ENCODE measurements around the gene CDX1.
A peak's percentile ranks its signal among the peaks of the same experiment; 100 is the strongest.

The CDX1 gene

DNA sequence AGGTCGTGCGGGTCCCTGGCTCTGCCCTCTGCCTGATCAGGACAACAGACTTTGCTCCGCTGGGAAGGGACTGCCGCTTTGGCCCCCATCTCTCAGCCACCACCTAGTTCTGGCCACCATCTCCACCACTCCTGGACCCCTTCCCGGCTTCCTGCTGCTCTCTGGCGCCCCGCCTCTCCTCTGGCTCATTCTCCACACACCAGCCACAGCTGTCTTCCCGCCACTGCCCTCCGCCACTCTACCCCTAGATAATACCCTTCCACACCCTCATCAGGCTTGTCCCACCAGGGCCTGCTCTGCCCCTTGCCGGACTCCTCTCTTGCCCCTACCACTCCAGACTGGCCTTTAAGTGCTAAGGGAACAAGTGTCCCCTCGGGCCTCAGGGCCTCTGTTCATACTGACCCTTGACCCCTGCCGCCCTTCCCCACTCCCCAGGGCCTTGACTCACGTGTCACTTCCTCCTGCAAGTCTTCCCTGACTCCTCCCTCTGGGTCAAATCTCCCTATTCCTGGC, 3.0 kb upstream of the CDX1 start:
- no peak for DNase-seq

DNA sequence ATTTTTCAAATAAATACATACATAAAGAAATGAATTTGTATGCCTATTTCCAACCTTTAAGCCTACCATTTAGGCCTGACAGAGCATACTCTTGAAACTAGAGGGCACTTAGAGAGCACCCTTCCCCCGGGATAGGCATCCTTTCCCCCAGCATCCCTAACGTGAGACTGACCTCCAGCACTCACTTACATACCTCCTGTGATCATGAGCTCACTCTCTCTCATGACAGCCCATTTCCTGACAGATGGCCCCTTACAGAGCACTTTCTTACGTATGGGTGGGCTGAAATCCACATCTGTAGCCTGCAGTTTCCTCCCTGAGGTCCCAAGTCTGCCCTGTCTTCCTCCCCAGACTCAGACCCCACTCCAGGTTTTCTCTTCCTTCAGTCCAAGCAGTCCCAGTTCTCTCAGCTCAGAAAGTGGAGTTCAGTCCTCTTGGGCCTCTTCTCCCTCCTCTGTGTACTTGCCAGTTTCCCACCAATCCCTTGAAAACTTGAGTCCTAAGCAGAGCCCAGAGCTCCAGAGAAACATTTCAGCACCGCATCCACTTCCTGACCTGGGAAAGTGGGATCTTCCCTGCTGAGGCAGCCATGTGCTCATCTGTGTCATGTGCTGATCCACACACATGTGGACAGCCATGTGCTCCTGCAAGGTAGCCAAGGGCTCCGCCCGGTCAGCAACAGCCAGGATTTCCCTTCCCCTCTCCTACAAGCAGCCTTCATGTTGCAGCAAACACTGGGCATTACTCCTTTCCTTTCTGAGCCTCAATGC, 2.2 kb upstream of the CDX1 start:
- no peak for DNase-seq

DNA sequence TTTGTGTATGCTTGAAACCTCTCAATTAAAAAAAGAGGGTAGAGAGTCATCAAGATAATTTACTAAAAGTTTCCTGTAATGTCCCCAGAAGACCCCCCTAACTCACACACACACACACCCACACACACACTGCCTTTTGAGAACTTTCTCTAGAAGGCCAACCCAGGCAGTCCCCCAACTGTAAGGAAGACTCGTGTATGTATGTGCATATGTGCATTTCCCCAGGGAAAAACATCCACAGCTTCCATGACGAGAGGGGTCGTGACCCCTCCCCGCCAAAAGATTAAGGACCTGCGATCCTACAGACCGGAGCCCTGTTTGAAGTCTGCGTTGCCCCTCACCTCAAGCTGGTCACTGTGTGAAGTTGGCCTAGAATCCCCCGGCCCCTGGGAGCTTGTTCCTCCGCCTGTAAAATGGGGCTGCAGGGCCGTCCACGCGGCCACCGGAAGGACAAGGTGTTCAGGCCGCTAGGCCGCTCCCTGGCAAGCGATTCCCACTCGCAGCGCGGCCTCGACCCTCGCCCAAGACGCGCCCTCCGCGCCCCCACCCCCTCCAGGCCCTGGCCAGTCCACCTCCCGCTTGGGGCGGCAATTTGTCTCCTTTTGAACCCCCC, 435 bp upstream of the CDX1 start:
- no peak for DNase-seq

DNA sequence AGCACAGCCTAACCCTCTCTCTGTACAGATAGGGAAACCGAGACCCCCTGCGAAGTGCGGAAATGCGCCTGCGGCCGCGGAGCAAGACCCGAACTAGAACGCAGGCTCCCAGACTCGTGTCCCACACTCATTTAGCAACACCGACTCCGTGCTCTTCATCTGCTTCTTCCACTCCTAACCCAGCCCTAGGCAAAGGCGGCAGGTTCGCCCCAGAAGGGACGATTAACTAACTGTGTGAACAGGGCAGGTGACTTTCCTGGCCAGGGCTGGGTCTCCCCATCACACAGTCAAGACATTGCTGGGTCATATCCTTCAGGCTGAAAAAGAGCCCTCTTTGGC, 903 bp downstream of the CDX1 start:
- no peak for DNase-seq

DNA sequence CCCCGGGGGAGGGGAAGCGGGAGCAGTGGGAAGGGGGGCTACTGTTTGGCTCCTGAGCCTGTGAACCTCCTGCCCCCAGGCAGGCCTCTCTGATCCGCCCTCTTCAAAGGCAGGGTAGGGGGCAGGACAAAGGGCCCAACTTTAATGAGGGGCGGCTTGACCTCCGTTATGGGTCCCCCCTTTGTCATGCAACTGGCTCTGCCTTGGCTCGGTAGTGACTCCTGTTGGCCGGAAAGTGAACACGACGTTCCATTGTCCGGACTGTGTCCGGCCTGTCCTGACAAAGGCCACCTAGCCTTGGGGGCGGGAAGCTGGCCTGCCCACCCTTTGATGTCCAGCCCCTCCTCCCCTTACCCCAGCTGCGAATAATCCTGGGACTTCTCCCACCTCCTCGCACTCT, 1.3 kb downstream of the CDX1 start:
- no peak for DNase-seq

DNA sequence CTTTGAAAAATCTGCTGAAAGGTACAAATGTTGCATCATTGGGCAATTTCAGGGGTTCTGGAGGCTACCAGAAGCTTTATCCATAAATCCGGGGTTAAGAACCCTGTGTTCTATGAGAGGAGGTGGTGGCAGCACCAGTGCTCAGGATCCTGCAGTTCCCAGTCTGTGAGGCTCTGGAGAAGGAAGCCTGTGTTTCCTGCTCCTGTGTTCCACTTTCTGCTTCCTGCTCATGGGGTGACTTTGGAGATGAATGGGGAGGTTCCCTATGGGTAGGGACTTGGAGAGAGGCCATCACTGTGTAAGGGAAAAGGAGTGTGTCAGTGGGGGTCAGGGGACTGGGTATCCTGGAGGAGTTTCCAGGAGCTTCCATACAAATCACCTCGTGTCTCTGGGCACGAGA, 2.3 kb downstream of the CDX1 start:
- no peak for DNase-seq

DNA sequence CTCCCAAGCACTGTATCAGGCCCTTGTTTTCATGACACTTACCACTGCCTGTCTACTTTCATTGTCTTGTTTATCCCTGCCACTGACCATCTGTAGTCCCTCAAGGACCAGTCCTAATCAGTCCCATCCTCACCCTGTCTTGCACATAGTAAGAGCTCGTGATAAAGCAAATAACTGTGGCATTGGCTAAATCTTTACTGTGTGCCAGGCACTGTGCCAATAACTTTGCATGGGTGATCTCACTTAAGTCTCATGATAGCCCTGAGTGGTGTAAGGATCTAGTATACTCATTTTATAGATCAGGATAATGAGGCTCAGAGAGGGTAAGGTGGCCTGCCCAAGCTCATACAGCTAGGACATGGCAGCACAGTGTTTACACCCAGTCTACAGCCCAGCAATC, 5.6 kb downstream of the CDX1 start:
- no peak for DNase-seq

DNA sequence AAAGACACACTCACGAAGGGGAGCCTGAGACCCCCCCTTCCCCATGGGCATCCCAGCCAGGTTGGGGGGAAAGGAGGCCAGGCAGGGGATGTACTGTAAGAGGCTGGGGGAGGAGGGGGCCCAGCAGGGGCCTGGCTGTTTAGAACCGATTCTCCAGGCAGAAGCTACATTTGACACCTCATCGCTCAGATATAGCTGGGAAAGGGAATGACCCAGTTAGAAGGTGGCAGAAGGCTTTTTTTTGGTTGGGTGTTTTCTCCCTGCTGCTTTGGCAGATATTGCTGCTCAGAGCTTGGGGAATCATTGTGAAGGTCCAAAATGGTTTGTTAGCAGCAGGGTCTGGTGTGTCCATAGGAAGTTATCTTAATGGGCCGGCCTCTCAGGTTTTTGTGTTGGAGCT, 6.0 kb downstream of the CDX1 start:
- no peak for DNase-seq

DNA sequence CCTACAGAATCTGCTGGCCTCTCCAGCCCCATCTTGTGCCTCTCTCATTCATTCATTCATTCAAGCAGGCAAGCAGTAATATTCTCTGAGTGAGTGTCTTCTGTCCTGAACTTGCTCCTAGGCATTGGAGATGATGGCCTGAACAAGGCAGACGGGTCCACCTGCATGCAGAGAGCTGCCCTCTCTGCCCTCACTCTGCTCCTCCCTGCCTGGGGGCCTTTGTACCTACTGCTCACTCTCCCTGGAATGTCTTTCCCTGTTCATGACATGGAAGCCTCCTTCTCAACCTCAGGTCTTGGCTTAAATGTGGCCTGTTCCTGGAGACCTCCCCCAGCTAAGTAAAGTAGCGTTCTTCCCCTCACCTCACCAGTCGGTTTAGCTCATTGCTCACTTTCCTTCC, 6.6 kb downstream of the CDX1 start:
- DNase-seq: no peak

DNA sequence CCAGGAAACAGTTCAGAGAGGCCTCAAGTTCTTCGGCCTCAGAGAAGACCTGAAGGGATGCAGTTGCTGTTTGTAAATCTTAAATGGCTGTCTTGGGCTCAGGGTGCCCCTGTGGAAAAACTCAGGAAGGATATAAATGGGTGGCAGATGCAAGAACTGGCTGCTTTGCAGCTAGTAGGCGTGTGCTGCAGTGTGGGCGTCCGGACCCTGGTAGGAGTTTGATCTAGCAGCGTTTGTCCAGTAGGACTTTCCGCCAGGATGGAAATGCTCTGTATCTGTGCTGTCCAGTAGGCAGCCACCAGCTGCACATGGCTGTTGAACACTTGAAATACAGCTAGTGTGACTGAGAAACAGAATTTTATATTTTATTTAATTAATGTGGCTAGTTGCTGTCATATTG, 7.7 kb downstream of the CDX1 start:
- DNase-seq: no peak

DNA sequence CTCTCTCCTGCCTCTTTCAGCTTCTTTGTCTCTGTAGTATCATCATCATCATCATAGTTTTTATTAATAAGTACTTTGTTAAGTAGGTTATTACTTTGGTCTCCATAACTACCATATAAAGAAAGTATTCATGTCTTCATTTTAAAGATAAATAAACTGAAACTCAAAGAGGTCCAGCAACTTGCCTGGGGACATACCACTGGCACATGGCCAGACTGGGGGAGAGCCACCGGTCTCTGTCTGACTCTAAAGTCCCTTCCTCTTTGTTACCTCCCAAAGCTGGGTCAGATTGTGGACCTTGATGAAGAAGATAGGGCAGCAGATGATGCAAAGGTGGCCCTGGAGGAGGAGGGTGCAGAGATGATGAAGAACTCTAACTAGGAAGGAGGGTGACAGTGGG, 8.5 kb downstream of the CDX1 start:
- DNase-seq: no peak

DNA sequence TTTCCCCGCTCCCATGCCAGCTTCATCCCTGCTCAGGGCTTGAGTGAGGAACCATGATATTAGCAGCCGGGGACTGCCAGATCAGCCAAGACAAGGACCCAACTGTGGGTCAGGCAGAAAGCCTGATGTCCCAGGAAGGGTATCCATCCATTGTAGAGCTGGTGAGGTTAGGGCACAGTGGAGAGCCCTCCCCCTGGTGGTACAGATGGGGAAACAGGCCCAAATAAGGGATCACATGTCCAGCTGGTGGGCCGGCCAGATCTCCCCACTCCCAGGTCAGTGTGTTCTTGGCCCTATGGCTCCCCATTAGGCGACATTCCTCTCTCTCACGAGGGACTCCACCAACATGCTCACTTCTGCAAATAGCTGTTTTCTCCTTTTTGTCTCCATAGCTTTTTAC, 9.0 kb downstream of the CDX1 start:
- peak; percentile 28 for DNase-seq

DNA sequence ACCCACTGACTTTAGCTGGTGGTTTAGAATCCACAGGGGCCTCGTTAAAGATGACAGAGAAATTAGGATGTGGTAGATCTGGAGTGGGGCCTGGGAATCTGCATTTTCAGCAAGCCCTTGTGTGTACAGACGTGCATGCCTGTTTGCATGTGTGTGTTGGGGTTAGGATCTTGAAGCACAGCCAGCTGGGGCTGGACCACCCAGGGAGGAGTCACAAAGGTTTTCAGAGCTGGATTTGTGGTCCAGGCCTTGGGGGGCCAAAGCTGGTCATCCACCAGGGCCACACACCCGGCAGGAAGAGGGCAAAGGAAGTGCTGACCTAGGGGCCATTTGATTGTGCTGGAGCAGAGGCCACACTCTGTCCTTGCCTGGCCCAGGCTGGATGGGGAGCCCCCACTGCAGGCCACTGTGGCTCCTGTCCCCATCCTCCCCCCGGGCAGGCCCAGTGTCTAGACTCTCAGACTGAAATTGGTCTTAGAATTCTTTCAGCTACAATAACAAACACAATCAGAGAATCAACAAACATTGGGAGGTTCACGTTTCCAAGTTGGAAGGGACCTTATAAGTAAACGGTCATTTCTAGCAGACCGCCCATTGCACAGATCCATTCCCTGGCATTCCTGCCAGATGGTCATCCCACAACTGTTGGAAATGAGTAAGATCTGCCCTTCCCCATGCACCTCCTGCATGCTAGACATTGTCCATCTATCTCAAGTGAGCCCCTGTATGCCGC, 10.3 kb downstream of the CDX1 start:
- no peak for DNase-seq

DNA sequence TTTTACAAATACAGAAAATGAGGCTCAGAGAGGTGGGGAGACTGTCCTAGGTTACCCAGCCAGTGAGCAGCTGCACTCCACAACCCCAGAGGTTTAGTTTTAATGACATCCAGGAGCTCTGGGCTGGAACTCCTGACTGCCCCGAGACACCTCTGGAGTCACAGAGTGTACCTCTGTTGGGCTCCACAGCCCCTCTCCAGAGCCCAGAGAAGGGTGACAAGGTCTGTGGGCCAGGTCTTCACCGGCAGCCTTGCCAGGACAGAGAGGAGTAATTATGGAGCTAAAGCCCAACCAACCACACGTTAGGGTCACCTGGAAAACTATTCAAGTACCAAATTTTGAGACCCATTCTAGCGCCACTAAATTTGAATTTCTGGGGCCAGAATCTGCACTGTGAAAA, 11.1 kb downstream of the CDX1 start:
- no peak for DNase-seq

DNA sequence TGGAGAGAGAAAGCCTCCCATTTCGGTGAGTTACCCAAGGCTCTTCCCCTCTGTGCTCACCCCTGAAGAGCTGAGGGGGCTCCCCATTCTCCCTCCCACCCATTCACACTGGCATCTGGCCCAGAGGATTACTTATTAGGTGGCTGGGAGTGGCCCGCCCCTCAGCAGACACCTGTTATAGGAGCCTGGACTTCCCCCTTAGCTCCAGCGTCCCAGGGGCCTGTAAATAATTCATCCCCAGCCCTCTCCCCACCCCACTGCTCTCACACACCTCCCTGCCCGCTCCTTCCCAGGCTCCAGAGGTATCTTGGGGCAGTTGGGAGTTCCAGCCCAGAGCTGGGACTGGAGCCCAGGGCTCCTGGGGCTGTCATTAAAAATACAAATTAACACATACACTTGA, 11.7 kb downstream of the CDX1 start:
- no peak for DNase-seq

DNA sequence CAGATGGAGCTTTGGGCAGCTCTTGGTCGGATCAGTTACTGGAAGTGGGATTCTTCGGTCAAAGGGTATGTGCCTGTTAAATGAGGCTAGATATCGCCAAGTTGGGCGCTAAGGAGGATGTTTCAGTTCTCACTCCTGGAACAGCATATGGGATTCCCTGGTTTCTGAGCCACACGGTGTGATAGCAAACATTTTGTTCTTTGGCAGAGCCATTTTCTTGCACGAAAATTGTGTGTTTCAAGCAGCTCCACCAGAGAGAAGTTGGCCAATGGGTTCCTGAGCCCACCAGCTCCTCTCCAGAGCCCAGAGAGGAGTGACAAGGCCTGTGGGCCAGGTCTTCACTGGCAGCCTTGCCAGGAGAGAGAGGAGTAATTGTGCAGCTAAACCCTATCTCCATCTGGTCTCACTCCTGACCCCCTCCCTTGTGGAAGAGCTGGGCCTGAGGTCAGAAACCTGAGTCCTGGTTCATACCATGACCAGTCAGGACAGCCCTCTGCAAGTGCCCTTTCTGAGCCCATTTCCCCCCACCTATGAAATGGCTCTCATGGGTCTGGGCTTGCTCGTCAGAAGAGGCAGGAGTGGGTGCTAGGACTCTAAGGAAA, 12.5 kb downstream of the CDX1 start:
- no peak for DNase-seq

DNA sequence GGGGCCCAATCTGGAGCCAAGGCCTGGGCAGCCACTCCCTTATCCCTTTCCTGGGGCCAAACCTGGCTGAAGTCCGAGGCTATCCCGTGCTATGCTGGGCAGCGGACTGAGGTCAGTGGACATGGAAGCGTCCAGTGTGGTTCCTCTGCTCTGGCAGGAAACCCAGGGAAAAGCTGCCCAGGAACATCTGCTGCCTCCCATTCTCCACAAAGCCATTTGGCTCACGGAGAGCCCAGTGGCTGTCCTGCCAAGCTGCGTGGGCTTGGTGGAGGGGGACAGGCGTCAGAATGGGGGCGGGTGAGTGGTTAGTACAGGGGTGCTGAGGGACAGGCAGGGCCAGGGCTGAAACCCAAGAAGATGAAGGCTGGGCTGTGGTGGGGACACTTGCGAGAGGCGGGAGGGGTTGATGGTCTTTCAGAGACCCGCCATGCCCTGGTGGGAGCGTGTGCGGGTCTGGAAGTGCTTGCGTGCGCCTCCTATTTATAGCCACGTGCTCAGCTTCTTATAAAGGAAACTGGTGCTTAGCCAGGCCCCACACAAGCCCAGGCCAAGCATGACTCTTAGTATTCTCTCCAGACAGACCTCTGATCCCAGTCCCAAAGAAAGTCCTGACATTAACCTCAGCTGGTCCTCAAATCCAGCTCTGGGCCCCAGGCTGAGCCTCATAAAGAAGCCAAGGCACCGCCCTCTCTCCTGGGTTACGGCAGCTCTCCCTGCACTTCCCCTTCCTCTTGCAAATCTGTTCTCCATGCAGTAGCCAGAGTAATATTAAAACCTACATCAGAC, 13.9 kb downstream of the CDX1 start:
- DNase-seq: peak; percentile 58

DNA sequence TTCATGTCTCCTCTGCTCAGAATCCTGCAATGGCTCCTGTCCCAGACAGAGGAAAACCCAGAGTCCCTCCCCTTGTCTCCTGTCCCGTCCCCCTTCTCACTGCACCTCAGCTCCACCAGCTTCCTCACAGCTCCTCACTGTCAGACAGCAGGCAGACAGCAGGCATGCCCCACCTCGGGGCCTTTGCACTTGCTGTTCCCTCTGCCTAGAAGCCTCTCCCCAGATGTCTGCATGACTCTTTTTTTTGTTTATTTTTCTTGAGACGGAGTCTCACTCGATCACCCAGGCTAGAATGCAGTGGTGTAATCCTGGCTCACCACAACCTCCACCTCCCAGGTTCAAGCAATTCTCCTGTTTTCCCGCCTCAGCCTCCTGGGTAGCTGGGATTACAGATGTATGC, 14.4 kb downstream of the CDX1 start:
- DNase-seq: no peak

DNA sequence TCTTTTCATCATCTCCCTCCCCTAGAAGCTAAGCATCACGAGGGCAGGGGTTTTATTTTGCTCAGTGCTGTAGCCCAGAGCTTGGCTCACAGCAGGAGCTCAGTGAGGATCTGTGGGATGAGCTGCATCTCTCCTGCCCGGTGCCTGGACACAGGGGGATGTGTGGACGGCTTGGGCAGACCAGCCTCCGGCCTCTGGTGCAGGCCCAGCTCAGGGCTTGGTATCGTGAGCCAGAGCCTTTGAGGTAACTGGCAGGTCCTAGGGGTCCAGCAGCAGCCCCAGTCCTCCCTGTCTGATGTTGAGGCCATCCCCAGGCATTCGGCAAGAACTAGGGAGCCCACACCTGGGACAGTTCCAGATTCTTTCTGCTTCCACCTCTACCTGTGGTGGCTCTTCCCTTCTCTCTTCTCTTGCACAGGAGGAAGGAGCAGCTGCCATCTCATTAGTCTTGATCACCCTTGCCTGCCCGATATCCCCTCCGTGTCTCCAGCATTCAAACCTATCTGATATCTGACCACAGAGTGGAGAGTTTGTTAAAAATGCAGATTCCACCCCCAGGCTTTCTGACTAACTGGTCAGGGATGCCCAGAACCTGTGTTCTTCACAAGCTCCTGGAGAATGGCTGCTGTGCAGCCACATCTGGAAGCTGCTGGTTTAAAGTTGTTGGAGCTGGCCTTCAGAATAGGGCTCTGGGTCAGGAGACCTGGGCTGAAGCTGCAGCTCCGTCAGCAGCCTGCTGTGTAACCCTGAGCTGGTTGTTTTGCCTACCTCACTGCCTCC, 15.4 kb downstream of the CDX1 start:
- no peak for DNase-seq

DNA sequence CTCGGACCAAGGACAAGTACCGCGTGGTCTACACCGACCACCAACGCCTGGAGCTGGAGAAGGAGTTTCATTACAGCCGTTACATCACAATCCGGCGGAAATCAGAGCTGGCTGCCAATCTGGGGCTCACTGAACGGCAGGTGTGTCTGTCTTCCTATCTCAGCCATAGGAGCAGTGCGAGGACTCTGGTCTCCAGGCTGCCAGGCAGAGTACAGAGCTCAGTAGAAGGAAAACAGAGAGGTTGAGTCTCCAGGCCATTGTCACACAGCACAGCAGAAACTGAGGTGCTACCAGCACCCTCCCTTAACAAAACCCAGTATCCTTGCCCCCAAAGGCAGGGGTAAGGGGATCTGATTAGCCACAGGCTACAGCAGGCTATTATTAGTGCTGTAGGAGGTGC, 16.2 kb downstream of the CDX1 start:
- DNase-seq: no peak

DNA sequence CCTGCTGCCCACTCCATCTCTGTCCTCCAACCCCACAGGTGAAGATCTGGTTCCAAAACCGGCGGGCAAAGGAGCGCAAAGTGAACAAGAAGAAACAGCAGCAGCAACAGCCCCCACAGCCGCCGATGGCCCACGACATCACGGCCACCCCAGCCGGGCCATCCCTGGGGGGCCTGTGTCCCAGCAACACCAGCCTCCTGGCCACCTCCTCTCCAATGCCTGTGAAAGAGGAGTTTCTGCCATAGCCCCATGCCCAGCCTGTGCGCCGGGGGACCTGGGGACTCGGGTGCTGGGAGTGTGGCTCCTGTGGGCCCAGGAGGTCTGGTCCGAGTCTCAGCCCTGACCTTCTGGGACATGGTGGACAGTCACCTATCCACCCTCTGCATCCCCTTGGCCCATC, 16.9 kb downstream of the CDX1 start:
- no peak for DNase-seq

DNA sequence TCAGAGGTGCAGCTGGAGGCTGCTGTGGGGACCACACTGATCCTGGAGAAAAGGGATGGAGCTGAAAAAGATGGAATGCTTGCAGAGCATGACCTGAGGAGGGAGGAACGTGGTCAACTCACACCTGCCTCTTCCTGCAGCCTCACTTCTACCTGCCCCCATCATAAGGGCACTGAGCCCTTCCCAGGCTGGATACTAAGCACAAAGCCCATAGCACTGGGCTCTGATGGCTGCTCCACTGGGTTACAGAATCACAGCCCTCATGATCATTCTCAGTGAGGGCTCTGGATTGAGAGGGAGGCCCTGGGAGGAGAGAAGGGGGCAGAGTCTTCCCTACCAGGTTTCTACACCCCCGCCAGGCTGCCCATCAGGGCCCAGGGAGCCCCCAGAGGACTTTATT, 17.4 kb downstream of the CDX1 start:
- no peak for DNase-seq
